GM10266 (cell line): Measurements from ENCODE around the gene ZFAND5.

Source experiments
- DNase-seq: peaks from one replicate; pipeline ENCODE4 v3.0.0; 2012; ENCODE audit errors: extremely low spot score
- CTCF ChIP-seq: IDR thresholded peaks from 2 replicates; pipeline ENCODE4 v1.5.1; 2012; ENCODE audit warnings: mild to moderate bottlenecking, low read depth; ENCODE audit not compliant: control insufficient read depth, insufficient read depth; ENCODE audit errors: missing control alignments

The ZFAND5 gene

GRCh38 chr9:72324974-72325373 is 40.0 kb downstream of the ZFAND5 start:
- no peak for TF ChIP-seq CTCF
- DNase-seq: no peak

- no peak for TF ChIP-seq CTCF
Measured at GRCh38 chr9:72322678-72323077, 42.3 kb downstream of the ZFAND5 start.

DNA sequence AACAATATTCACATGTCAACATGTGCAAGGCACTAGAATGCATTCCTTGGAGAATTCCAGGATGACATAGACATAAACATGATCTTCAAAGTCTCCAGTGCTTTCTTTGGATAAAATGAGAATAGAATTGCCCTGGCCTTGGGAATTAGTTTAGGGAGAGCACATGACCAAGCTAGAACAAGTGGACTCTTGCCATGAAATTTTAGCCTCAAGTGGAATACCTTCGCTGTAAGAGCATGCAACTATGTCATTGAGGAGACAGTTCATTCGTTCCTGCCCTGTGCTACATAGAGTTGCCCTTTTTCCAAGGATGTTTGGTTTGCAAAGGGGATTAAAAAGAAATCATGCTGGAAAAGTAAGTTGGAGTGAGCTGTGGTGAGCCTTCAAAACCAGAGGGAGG is 42.7 kb downstream of the ZFAND5 start:
- DNase-seq: no peak
- no peak for TF ChIP-seq CTCF

More at GRCh38 chr9:72322678-72323077, 42.3 kb downstream of the ZFAND5 start:
- no peak for DNase-seq

GRCh38 chr9:72315510-72316311 is 49.3 kb downstream of the ZFAND5 start:
- TF ChIP-seq CTCF: no peak
- no peak for DNase-seq

DNA sequence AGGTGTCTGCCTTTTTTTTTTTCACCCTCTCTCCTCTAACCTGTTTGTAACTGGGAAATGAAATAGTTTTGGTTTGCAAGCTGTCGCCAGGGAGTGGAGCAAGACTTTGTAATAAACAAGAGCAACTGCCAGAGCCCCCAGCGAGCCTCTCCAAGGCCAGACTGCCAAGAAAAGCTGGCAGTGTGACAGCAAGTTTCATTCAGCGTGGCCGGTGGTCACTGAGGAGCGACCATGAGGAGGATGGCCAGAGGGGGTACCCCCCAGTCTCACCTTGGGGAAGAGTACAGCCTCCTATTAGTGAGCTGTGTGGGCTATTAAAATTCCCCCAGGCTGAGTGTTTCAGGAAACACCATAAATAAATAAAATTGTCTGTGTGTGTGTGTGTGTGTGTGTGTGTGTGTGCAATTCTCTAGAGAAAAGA is 49.9 kb downstream of the ZFAND5 start:
- no peak for TF ChIP-seq CTCF
- DNase-seq: no peak

DNA sequence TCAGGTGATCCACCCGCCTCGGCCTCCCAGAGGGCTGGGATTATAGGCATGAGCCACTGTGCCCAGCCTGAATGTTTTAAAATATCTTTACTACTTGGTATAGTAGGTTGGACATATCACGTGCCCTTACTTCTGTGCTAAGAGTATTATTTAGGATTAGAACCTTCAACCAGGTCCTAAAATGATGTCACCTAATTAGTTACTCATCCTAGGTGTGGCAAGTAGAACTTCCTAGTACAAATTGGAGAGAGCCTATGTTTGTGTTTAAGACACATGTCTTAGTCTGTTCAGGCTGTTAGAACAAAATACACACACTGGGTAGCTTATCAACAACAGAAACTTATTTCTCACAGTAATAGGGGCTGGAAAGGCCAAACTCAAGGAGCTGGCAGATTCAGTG is 51.5 kb downstream of the ZFAND5 start:
- TF ChIP-seq CTCF: no peak
- no peak for DNase-seq

- no peak for TF ChIP-seq CTCF
- no peak for DNase-seq
Measured at GRCh38 chr9:72312386-72312987, 52.5 kb downstream of the ZFAND5 start.
